Osteoblast (primary cell): ENCODE results near the gene MKRN2OS. TPM values are rescaled to one million over a fixed set of nuclear protein-coding genes. Genes with fewer than 3 reads are reported as not detected.

Experiments
- DNase-seq: peaks from one replicate; pipeline ENCODE4 v3.0.0; 2011; ENCODE audit warnings: low spot score, mixed read lengths; ENCODE audit not compliant: insufficient read length; ENCODE audit errors: missing footprints
- H2AFZ ChIP-seq: 2 replicates; pipeline ENCODE4 v1.6.0; 2011; ENCODE audit warnings: mild to moderate bottlenecking, low read length
- H3K27ac ChIP-seq: 2 replicates; pipeline ENCODE4 v1.5.1; 2011; ENCODE audit warnings: mild to moderate bottlenecking, low read depth, low read length, moderate library complexity
- H3K27me3 ChIP-seq: 2 replicates; pipeline ENCODE4 v1.6.0; 2012; ENCODE audit warnings: mild to moderate bottlenecking, control low read depth, inconsistent platforms, low read length, moderate library complexity; ENCODE audit not compliant: insufficient read depth
- H3K36me3 ChIP-seq: 2 replicates; pipeline ENCODE4 v1.5.1; 2011; ENCODE audit warnings: mild to moderate bottlenecking, low read length, control low read depth, moderate library complexity; ENCODE audit not compliant: insufficient read depth
- H3K4me1 ChIP-seq: 2 replicates; pipeline ENCODE4 v1.5.1; 2011; ENCODE audit warnings: mild to moderate bottlenecking, low read length, control low read depth, moderate library complexity; ENCODE audit not compliant: insufficient read depth
- H3K4me2 ChIP-seq: 2 replicates; pipeline ENCODE4 v1.6.0; 2011; ENCODE audit warnings: mild to moderate bottlenecking, low read length; ENCODE audit not compliant: insufficient read depth
- H3K4me3 ChIP-seq: fragments of 200-600 bp; sonication (generic); 3 replicates; pipeline ENCODE4 v1.5.1; 2012; ENCODE audit warnings: mild to moderate bottlenecking, low read length, inconsistent platforms; ENCODE audit not compliant: insufficient read depth
- H3K79me2 ChIP-seq: 2 replicates; pipeline ENCODE4 v1.6.0; 2012; ENCODE audit warnings: mild to moderate bottlenecking, low read length, control low read depth, inconsistent platforms; ENCODE audit not compliant: insufficient read depth
- H3K9me3 ChIP-seq: 2 replicates; pipeline ENCODE4 v1.5.1; 2011; ENCODE audit warnings: low read depth, low read length, control low read depth
- H4K20me1 ChIP-seq: 2 replicates; pipeline ENCODE4 v1.6.0; 2012; ENCODE audit warnings: mild to moderate bottlenecking, low read length, control low read depth; ENCODE audit not compliant: insufficient read depth
- total RNA-seq: library from RNA; depleted of rRNA; stranded (reverse); fragments of >200 nt; gene quantifications from 2 replicates; pipeline ENCODE4 v1.2.3, GENCODE V29; 2012
- TF ChIP-seq, protein P1 (sequence below): IDR thresholded peaks from 2 replicates; pipeline ENCODE4 v1.5.1; 2011; ENCODE audit warnings: mild to moderate bottlenecking, low read depth, low read length, moderate library complexity; ENCODE audit errors: extremely low read depth

The MKRN2OS gene
- total RNA-seq, 1 donor, result not detected

DNA sequence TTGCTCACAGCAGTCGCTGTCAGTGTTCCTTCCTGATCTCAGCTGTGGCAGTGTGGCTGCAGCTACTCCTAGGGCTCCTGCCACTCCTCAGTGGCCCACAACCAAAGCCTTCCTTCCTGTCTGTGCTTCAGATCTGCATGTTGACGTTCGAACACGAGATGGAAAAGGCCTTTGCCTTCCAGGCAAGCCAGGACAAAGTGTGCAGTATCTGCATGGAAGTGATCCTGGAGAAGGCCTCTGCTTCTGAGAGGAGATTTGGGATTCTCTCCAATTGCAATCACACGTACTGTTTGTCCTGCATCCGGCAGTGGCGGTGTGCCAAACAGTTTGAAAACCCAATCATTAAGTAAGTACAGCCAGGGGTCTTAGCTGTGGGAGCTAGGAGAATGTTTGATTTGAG lies 29.4 kb upstream of the MKRN2OS start:
- H3K4me3 ChIP-seq, result no peak overlapping the region
- H3K36me3 ChIP-seq, result peaks cover 87% of the 10 kb centered on the region
- no peak overlapping the region for H2AFZ ChIP-seq
- TF ChIP-seq, protein P1, sequence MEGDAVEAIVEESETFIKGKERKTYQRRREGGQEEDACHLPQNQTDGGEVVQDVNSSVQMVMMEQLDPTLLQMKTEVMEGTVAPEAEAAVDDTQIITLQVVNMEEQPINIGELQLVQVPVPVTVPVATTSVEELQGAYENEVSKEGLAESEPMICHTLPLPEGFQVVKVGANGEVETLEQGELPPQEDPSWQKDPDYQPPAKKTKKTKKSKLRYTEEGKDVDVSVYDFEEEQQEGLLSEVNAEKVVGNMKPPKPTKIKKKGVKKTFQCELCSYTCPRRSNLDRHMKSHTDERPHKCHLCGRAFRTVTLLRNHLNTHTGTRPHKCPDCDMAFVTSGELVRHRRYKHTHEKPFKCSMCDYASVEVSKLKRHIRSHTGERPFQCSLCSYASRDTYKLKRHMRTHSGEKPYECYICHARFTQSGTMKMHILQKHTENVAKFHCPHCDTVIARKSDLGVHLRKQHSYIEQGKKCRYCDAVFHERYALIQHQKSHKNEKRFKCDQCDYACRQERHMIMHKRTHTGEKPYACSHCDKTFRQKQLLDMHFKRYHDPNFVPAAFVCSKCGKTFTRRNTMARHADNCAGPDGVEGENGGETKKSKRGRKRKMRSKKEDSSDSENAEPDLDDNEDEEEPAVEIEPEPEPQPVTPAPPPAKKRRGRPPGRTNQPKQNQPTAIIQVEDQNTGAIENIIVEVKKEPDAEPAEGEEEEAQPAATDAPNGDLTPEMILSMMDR, result no peak
- H3K27ac ChIP-seq, result no peak overlapping the region
- H3K4me1 ChIP-seq, result peaks cover 27% of the 10 kb centered on the region
- peaks cover 27% of the 10 kb centered on the region for H4K20me1 ChIP-seq
- H3K4me2 ChIP-seq, result no peak overlapping the region
- no peak for DNase-seq
- peaks cover 24% of the 10 kb centered on the region for H3K79me2 ChIP-seq
- H3K27me3 ChIP-seq, result no peaks in the 10 kb centered on the region
- no peaks in the 10 kb centered on the region for H3K9me3 ChIP-seq

DNA sequence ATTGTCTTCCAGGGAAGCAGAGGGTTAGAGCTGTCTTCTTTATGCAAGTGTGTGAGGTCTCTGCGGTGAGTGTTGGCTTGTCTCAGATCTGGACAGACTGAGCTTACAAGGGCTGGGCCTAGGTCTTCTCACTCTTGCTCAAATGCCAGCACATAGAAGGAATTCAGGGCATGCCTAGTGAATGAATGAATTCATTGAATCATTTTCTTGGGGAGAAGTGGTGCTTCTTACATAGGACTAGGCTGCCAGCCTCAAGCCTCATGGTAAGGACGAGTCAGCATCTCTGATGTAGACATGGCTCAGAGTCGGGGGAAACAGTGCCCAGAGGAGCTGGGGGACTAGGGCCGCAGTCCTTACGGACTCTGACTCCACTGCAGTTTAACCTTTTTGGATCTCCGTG lies 28.8 kb upstream of the MKRN2OS start:
- Histone ChIP-seq H3K27ac (no peak overlapping the region), H3K79me2 (peaks cover 23% of the 10 kb centered on the region), H3K36me3 (peaks cover 86% of the 10 kb centered on the region), H3K4me2 (no peak overlapping the region), H4K20me1 (peaks cover 27% of the 10 kb centered on the region), H3K4me3 (no peak overlapping the region), H3K4me1 (peaks cover 24% of the 10 kb centered on the region), H3K27me3 (no peaks in the 10 kb centered on the region), H3K9me3 (no peaks in the 10 kb centered on the region), H2AFZ (no peak overlapping the region)
- TF ChIP-seq, protein P1, result no peak
- no peak for DNase-seq

DNA sequence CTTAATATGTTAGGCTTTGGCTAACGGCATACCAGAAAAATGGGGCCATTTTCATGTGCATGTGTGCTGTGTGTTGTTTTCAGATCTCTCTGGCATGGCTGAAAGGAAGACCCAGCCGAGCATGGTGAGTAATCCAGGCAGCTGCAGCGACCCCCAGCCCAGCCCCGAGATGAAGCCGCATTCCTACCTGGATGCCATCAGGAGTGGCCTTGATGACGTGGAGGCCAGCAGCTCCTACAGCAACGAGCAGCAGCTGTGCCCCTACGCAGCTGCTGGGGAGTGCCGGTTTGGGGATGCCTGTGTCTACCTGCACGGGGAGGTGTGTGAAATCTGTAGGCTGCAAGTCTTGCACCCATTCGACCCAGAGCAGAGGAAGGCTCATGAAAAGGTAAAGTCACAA lies 26.7 kb upstream of the MKRN2OS start:
- Histone ChIP-seq H3K27ac (no peak overlapping the region), H3K4me1 (peaks cover 17% of the 10 kb centered on the region), H3K36me3 (peaks cover 69% of the 10 kb centered on the region), H3K4me3 (no peak overlapping the region), H3K9me3 (no peaks in the 10 kb centered on the region), H3K27me3 (no peaks in the 10 kb centered on the region), H4K20me1 (peaks cover 40% of the 10 kb centered on the region), H3K4me2 (no peak overlapping the region), H3K79me2 (peaks cover 38% of the 10 kb centered on the region), H2AFZ (no peak overlapping the region)
- no peak for DNase-seq
- TF ChIP-seq, protein P1, result no peak

DNA sequence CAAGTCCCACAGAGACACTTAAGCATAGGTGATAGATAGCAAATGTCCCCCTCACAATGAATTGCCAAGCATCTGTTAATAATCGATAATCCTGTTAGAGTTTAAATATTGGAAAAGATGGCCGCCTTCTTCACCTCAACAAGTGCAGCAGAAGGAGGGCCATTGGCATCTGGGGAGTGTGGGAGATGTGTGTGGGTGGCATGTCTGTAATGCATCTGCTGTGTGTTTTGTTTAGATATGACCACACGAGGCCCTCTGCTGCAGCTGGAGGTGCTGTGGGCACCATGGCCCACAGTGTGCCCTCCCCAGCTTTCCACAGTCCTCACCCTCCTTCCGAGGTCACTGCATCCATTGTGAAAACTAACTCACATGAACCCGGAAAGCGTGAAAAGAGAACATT lies 24.5 kb upstream of the MKRN2OS start:
- no peak for DNase-seq
- peaks cover 3% of the 10 kb centered on the region for H3K4me1 ChIP-seq
- no peaks in the 10 kb centered on the region for H3K27me3 ChIP-seq
- H3K27ac ChIP-seq, result no peak overlapping the region
- H3K4me3 ChIP-seq, result no peak overlapping the region
- H3K79me2 ChIP-seq, result peaks cover 60% of the 10 kb centered on the region
- no peak overlapping the region for H2AFZ ChIP-seq
- H3K36me3 ChIP-seq, result peaks cover 54% of the 10 kb centered on the region
- peaks cover 41% of the 10 kb centered on the region for H4K20me1 ChIP-seq
- no peaks in the 10 kb centered on the region for H3K9me3 ChIP-seq
- no peak overlapping the region for H3K4me2 ChIP-seq
- TF ChIP-seq, protein P1, result no peak
